ENCODE measurements around the gene VKORC1L1. TPM values are rescaled to one million over a fixed set of nuclear protein-coding genes. Genes with fewer than 3 reads are reported as not detected.
A peak's percentile ranks its signal among the peaks of the same experiment; 100 is the strongest.
"Not testable (repeated sequence)": the region's sequence is repeated elsewhere in the genome, so short reads cannot be mapped to it uniquely, and the experiment has no call there.

The VKORC1L1 gene
- total and polyA plus RNA-seq, 4 donors = 9.8 to 14.6 (median 11.7) TPM

GRCh38 chr7:65892161-65892560 lies 19.3 kb downstream of the VKORC1L1 start:
- Histone ChIP-seq H3K9ac (ENCODE audit: low read depth in 1 of 2, low read length in 2 of 2) (no peak overlapping the region), H3K4me1 (ENCODE audit: control insufficient read depth in 4 of 4, insufficient read depth in 4 of 4, low read length in 3 of 4) (peaks cover 0 to 4% (median 0%) of the 10 kb centered on the region in 4 donors), H3K36me3 (ENCODE audit: control insufficient read depth in 4 of 4, insufficient read depth in 3 of 4, low read depth in 1 of 4, low read length in 3 of 4) (peaks cover 0 to 2% (median 0%) of the 10 kb centered on the region in 4 donors), H3K27me3 (ENCODE audit: control insufficient read depth in 4 of 4, insufficient read depth in 4 of 4, low read length in 3 of 4) (no peaks in the 10 kb centered on the region), H3K27ac (ENCODE audit: low read depth in 1 of 2, low read length in 2 of 2) (no peak overlapping the region), H3K4me3 (ENCODE audit: low read depth in 1 of 3, low read length in 3 of 3) (no peak overlapping the region), H3K9me3 (ENCODE audit: control insufficient read depth in 4 of 4, low read length in 3 of 4) (no peaks in the 10 kb centered on the region)
- WGBS = 83% methylated on average over 5 of the region's 5 CpGs
- DNase-seq (ENCODE audit: low spot score) = no peak
- no peak for TF ChIP-seq ATF3 (IDR thresholded peaks at IDR 0.05)

GRCh38 chr7:65892835-65893234 lies 20.0 kb downstream of the VKORC1L1 start:
- Histone ChIP-seq H3K27ac (ENCODE audit: low read depth in 1 of 2, low read length in 2 of 2) (no peak overlapping the region), H3K27me3 (ENCODE audit: control insufficient read depth in 4 of 4, insufficient read depth in 4 of 4, low read length in 3 of 4) (no peaks in the 10 kb centered on the region), H3K4me1 (ENCODE audit: control insufficient read depth in 4 of 4, insufficient read depth in 4 of 4, low read length in 3 of 4) (peaks cover 0 to 4% (median 0%) of the 10 kb centered on the region in 4 donors), H3K36me3 (ENCODE audit: control insufficient read depth in 4 of 4, insufficient read depth in 3 of 4, low read depth in 1 of 4, low read length in 3 of 4) (peaks cover 0 to 2% (median 0%) of the 10 kb centered on the region in 4 donors), H3K9ac (ENCODE audit: low read depth in 1 of 2, low read length in 2 of 2) (no peak overlapping the region), H3K9me3 (ENCODE audit: control insufficient read depth in 4 of 4, low read length in 3 of 4) (no peaks in the 10 kb centered on the region), H3K4me3 (ENCODE audit: low read depth in 1 of 3, low read length in 3 of 3) (no peak overlapping the region)
- TF ChIP-seq, protein P1, sequence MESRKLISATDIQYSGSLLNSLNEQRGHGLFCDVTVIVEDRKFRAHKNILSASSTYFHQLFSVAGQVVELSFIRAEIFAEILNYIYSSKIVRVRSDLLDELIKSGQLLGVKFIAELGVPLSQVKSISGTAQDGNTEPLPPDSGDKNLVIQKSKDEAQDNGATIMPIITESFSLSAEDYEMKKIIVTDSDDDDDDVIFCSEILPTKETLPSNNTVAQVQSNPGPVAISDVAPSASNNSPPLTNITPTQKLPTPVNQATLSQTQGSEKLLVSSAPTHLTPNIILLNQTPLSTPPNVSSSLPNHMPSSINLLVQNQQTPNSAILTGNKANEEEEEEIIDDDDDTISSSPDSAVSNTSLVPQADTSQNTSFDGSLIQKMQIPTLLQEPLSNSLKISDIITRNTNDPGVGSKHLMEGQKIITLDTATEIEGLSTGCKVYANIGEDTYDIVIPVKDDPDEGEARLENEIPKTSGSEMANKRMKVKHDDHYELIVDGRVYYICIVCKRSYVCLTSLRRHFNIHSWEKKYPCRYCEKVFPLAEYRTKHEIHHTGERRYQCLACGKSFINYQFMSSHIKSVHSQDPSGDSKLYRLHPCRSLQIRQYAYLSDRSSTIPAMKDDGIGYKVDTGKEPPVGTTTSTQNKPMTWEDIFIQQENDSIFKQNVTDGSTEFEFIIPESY (IDR thresholded peaks at IDR 0.05) = no peak
- TF ChIP-seq FOXA1 (IDR thresholded peaks at IDR 0.05) (no peak), HNF4A (conservative IDR thresholded peaks at IDR 0.05) (no peak), YY1 (IDR thresholded peaks at IDR 0.05) (no peak), RAD21 (IDR thresholded peaks at IDR 0.05) (peak in 1 of 2 donors; percentile 34), TAF1 (conservative IDR thresholded peaks at IDR 0.05) (no peak), NR2F2 (IDR thresholded peaks at IDR 0.05) (no peak)
- 40% methylated on average over 1 of the region's 1 CpG for WGBS
- DNase-seq (ENCODE audit: low spot score) = no peak

- no peaks in the 10 kb centered on the region for H3K4me1 ChIP-seq (ENCODE audit: control insufficient read depth in 4 of 4, insufficient read depth in 4 of 4, low read length in 3 of 4)
- no peak for DNase-seq (ENCODE audit: low spot score)
- no peaks in the 10 kb centered on the region for H3K9me3 ChIP-seq (ENCODE audit: control insufficient read depth in 4 of 4, low read length in 3 of 4)
- H3K27me3 ChIP-seq (ENCODE audit: control insufficient read depth in 4 of 4, insufficient read depth in 4 of 4, low read length in 3 of 4) = no peaks in the 10 kb centered on the region
- WGBS = 94% methylated on average over 4 of the region's 4 CpGs
- H3K9ac ChIP-seq (ENCODE audit: low read depth in 1 of 2, low read length in 2 of 2) = no peak overlapping the region
- no peak for TF ChIP-seq EGR1 (IDR thresholded peaks at IDR 0.05; ENCODE audit: low read depth in 2 of 2)
- TF ChIP-seq FOXA2 (IDR thresholded peaks at IDR 0.05) = no peak
- no peak for TF ChIP-seq HNF4G (IDR thresholded peaks at IDR 0.05)
- no peak for TF ChIP-seq ATF3 (IDR thresholded peaks at IDR 0.05)
- TF ChIP-seq NR2F2 (IDR thresholded peaks at IDR 0.05) = no peak
- TF ChIP-seq, protein P2, sequence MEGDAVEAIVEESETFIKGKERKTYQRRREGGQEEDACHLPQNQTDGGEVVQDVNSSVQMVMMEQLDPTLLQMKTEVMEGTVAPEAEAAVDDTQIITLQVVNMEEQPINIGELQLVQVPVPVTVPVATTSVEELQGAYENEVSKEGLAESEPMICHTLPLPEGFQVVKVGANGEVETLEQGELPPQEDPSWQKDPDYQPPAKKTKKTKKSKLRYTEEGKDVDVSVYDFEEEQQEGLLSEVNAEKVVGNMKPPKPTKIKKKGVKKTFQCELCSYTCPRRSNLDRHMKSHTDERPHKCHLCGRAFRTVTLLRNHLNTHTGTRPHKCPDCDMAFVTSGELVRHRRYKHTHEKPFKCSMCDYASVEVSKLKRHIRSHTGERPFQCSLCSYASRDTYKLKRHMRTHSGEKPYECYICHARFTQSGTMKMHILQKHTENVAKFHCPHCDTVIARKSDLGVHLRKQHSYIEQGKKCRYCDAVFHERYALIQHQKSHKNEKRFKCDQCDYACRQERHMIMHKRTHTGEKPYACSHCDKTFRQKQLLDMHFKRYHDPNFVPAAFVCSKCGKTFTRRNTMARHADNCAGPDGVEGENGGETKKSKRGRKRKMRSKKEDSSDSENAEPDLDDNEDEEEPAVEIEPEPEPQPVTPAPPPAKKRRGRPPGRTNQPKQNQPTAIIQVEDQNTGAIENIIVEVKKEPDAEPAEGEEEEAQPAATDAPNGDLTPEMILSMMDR (IDR thresholded peaks at IDR 0.05; ENCODE audit: low read depth, low read length, missing input control) = no peak
- no peak for TF ChIP-seq JUND (IDR thresholded peaks at IDR 0.05)
- TF ChIP-seq, protein P1 (IDR thresholded peaks at IDR 0.05) = no peak
- no peak overlapping the region for H3K4me3 ChIP-seq (ENCODE audit: low read depth in 1 of 3, low read length in 3 of 3)
- no peaks in the 10 kb centered on the region for H3K36me3 ChIP-seq (ENCODE audit: control insufficient read depth in 4 of 4, insufficient read depth in 3 of 4, low read depth in 1 of 4, low read length in 3 of 4)
- no peak overlapping the region for H3K27ac ChIP-seq (ENCODE audit: low read depth in 1 of 2, low read length in 2 of 2)
Observed at GRCh38 chr7:65896279-65896870, 23.5 kb downstream of the VKORC1L1 start.

GRCh38 chr7:65897289-65897688 lies 24.4 kb downstream of the VKORC1L1 start:
- not testable (repeated sequence) for H3K9me3 ChIP-seq (ENCODE audit: control insufficient read depth in 4 of 4, low read length in 3 of 4); H3K36me3 ChIP-seq (ENCODE audit: control insufficient read depth in 4 of 4, insufficient read depth in 3 of 4, low read depth in 1 of 4, low read length in 3 of 4); H3K4me3 ChIP-seq (ENCODE audit: low read depth in 1 of 3, low read length in 3 of 3); H3K27ac ChIP-seq (ENCODE audit: low read depth in 1 of 2, low read length in 2 of 2); DNase-seq (ENCODE audit: low spot score); H3K4me1 ChIP-seq (ENCODE audit: control insufficient read depth in 4 of 4, insufficient read depth in 4 of 4, low read length in 3 of 4); H3K9ac ChIP-seq (ENCODE audit: low read depth in 1 of 2, low read length in 2 of 2); H3K27me3 ChIP-seq (ENCODE audit: control insufficient read depth in 4 of 4, insufficient read depth in 4 of 4, low read length in 3 of 4)
- WGBS = 96% methylated on average over 3 of the region's 3 CpGs
